HG02588 (cell line): ENCODE data around the gene RUFY4.

Experiments
- ATAC-seq: cut with Tn5 transposase; IDR thresholded peaks from one replicate; pipeline ENCODE4 v1.9.1; 2021; ENCODE audit warnings: mild to moderate bottlenecking, moderate library complexity; ENCODE audit not compliant: unreplicated experiment

RUFY4 gene, protein sequence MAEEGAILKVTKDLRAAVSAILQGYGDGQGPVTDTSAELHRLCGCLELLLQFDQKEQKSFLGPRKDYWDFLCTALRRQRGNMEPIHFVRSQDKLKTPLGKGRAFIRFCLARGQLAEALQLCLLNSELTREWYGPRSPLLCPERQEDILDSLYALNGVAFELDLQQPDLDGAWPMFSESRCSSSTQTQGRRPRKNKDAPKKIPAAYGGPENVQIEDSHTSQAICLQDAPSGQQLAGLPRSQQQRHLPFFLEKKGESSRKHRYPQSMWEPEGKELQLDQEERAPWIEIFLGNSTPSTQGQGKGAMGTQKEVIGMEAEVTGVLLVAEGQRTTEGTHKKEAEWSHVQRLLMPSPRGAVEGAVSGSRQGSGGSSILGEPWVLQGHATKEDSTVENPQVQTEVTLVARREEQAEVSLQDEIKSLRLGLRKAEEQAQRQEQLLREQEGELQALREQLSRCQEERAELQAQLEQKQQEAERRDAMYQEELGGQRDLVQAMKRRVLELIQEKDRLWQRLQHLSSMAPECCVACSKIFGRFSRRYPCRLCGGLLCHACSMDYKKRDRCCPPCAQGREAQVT

DNA sequence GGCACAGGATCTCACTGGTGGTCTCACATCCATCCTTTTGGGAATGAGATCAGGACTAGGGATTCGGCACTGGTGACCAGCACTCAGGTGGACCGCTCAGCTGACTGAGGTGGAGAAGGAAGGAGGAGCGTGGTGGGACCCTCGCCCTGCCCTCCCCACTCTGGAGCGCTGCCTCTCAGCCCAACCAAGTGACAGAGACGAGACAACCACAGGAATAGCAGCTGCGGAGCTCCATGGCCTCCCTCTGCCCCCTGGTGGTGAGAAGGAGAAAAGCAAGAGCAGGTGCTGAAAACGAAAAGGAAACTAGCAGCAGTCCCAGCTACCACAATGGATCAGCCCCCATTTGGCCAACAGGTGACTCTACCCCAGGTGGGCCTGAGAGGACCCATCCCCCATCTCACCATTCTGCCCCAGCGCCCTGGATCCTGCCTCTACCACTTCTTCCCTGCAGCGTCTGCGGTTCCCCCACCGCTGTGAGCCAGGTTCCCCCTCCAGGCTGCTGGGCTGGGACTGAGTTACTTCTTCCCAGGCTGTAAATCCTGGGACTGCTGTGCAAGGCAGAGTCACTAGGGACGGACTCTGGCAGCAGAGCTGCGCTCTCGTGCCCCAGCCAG is at the start of gene RUFY4:
TSS of gene RUFY4 (plus strand) at position 533 of the 614 bp plus-strand sequence. CDS start 1,353 bp downstream, outside the sequence.
- peak; percentile 88 for ATAC-seq

GRCh38 chr2:218019411-218020060 is 49.5 kb upstream of the RUFY4 start:
- ATAC-seq = no peak

- ATAC-seq = no peak
These were observed 48.8 kb upstream of the RUFY4 start for GRCh38 chr2:218020281-218020680.

DNA sequence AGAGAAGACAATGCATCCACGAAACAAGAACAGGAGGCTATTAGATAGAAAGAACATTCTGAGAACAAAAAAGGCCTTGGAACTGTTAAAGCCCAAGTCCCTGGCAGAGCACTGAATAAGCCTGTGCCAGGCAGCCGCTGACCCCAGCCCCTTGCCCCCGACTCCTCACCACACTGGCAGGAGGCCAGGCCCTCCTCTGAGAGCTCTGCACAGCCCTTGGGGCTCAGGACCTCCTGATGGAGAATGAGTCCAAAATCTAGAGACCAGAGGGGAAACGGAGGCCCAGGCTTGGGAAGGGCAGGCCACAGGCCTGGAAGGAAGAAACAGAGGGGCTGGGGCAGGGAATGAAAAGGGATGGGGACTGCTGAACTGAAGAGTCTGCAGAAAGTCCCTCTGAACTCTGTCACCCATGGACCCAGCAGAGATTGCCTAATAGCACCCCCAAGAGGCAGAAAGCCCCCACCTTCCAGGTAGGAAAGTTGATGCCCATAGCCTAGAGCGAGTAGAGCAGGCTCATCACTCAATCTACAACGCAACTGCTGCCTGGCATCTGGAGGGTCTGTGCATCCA is 48.0 kb upstream of the RUFY4 start:
- ATAC-seq = no peak

- no peak for ATAC-seq
These were observed 47.4 kb upstream of the RUFY4 start for GRCh38 chr2:218021536-218022071.

DNA sequence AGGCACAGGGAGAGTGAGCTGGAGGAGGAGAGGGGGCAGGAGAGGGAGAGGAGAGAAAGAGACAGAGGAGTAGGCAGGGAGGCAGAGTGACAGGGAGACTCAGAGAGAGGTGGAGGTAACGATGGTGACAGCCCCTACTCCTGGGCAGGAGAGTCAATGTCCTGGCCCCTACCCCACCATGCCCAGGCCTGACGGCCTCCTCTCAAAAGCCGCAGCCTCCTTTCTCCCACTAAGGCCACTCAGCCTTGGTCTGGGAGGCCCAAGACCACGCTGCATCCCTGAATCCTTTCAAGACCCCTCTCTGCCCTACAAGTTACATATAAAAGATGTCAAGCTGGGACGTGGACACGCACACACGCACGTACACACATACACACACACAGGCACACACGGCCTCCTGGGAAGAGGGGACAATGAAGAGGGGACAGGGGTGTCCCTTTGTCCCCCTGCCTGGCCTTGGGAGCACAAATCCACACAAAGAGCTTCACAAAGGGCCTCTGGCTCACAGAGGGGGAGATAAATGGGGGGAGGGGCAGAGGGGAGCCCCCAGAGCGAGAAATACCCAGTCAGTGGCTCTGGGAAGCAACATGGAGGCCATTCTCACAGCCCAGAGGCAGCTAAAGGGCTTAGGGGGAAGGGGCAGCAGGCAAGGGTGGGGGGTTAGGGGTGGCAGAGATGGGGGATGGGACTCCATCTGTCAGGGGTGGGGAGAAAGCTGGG is 46.8 kb upstream of the RUFY4 start:
- ATAC-seq = no peak

- ATAC-seq = no peak
These were observed 46.1 kb upstream of the RUFY4 start for GRCh38 chr2:218022851-218023530.

GRCh38 chr2:218023636-218024035 is 45.4 kb upstream of the RUFY4 start:
- ATAC-seq = no peak

DNA sequence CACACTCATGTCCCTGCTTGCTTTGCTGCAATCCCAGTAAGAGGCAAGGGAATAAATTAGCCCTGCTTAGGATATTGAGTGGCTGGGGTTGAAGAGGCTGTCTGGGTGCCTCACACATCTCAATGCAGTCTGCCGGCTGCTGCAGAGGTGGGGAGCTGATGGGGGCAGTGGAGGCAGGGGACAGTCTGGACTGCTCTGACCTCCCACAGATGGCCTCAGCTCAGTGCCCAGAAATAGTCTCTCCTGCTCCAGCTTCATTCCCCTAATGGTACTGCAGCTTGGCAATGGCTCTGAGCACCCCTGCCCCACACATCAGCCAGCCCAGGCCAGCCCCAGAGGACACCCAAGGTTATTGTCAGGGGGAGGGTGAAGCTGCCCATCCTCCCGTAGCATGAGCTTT is 44.7 kb upstream of the RUFY4 start:
- ATAC-seq = no peak

GRCh38 chr2:218024871-218025270 is 44.2 kb upstream of the RUFY4 start:
- ATAC-seq = no peak

GRCh38 chr2:218026244-218026643 is 42.8 kb upstream of the RUFY4 start:
- no peak for ATAC-seq

DNA sequence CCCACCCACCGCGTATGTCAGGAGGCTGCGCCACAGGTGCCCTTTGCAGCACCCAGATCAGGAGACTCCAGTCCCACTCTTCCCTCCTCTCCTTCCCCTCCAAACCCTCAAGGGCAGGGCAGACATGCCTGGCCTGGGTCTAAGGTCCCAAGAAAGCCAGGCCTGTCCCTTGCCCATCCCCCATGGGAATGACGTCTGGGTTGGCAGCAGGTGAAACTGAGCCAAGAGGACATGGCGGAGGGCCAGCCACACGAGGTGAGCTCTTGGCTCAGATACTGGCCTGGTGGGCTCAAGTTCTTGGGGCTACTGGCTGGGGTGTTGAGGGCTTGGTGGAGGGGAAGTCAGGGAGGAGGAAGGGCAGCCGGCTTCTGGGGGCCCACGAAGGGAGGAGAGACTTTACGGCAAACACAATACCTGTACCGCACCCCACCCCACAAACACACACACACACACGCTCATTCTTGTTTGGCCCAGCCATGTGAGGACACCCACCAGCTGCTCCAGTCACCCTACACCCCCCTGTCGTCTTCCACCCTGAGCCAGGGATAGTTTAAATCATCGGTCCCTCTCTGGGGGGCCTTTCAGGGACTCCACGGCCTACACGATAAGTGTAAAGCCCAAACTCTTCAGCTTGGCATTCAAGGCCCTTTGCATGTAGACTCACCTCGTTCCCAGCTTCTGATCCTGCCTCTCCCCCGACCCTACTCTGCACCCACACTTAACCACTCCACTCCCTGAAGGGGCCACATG is 42.2 kb upstream of the RUFY4 start:
- no peak for ATAC-seq

- no peak for ATAC-seq
These were observed 41.4 kb upstream of the RUFY4 start for GRCh38 chr2:218027426-218028188.

- no peak for ATAC-seq
These were observed 40.9 kb upstream of the RUFY4 start for GRCh38 chr2:218028189-218028495.

- no peak for ATAC-seq
These were observed 40.3 kb upstream of the RUFY4 start for GRCh38 chr2:218028562-218029348.

GRCh38 chr2:218029366-218030360 is 39.4 kb upstream of the RUFY4 start:
- ATAC-seq = no peak
